GM12878 (cell line): ENCODE results near the gene ULK4. TPM values are rescaled to one million over a fixed set of nuclear protein-coding genes. Genes with fewer than 3 reads are reported as not detected.

Source experiments
- ATAC-seq: fragments of 200-7000 bp; cut with Tn5 transposase; 3 replicates; pipeline ENCODE4 v1.9.1; 2020; ENCODE audit warnings: mild to moderate bottlenecking, moderate library complexity
- BruUV-seq: library from RNA; stranded (reverse); fragments of 400-500 nt; replicated peaks from 2 replicates; lab custom pipeline; 2021; lab: Mats Ljungman, UMichigan
- CTCF ChIA-PET: fragments of 300-600 bp; sonication (Branson Sonifier 250); formaldehyde crosslinking; extraction: SDS; loops from one replicate; lab custom pipeline; 2021; ENCODE audit warnings: inconsistent platforms; lab: Yijun Ruan, JAX
- POLR2A ChIA-PET: fragments of 350-600 bp; formaldehyde crosslinking; extraction: SDS; loops from one replicate; lab custom pipeline; 2021; ENCODE audit warnings: inconsistent platforms; lab: Charles Lee
- RAD21 ChIA-PET: fragments of 300-600 bp; sonication (Branson Sonifier 250); formaldehyde crosslinking; loops from one replicate; lab custom pipeline; 2023; ENCODE audit warnings: antibody characterized with exemption; ENCODE audit not compliant: unreplicated experiment; lab: Charles Lee
- SMC1A ChIA-PET: fragments of 300-600 bp; sonication (Branson Sonifier 250); formaldehyde crosslinking; loops from one replicate; lab custom pipeline; 2023; ENCODE audit not compliant: unreplicated experiment, uncharacterized antibody; lab: Charles Lee
- DNase-seq: peaks from one replicate; pipeline ENCODE4 v3.0.0-alpha.2; 2011; ENCODE audit warnings: low read depth, low spot score
- FAIRE-seq: peaks from 3 replicates; lab custom pipeline; 2011; peaks lifted over from hg19 to GRCh38; lab: Jason Lieb, UNC
- H2AFZ ChIP-seq: 2 replicates; pipeline ENCODE4 v1.6.0; 2011; ENCODE audit warnings: low read depth, low read length, control low read depth; ENCODE audit not compliant: control insufficient read depth
- H3K27ac ChIP-seq: 2 replicates; pipeline ENCODE4 v1.5.1; 2011; ENCODE audit warnings: control low read depth; ENCODE audit not compliant: control insufficient read depth, insufficient read depth
- H3K27me3 ChIP-seq, 2 experiments: replicated peaks in 1 of 2; 2 replicates each; pipeline versions ENCODE4 v1.6.0 to v1.6.1; 2011; ENCODE audit warnings: low read length in 1 of 2; ENCODE audit not compliant: control insufficient read depth in 2 of 2, insufficient read depth in 2 of 2
- H3K36me3 ChIP-seq, 2 experiments: 2 replicates each; pipeline ENCODE4 v1.5.1; 2011; ENCODE audit warnings: low read length in 1 of 2; ENCODE audit not compliant: control insufficient read depth in 2 of 2, insufficient read depth in 2 of 2
- H3K4me1 ChIP-seq: 2 replicates; pipeline ENCODE4 v1.6.1; 2011; ENCODE audit warnings: mild to moderate bottlenecking, low read length, moderate library complexity, mixed read lengths; ENCODE audit not compliant: control insufficient read depth, insufficient read depth
- H3K4me2 ChIP-seq: 2 replicates; pipeline ENCODE4 v1.6.0; 2011; ENCODE audit warnings: control low read depth; ENCODE audit not compliant: control insufficient read depth, insufficient read depth
- H3K4me3 ChIP-seq: fragments of 200-600 bp; sonication (generic); 2 replicates; pipeline ENCODE4 v1.5.1; 2016
- H3K79me2 ChIP-seq: 2 replicates; pipeline ENCODE4 v1.6.0; 2011; ENCODE audit warnings: low read length; ENCODE audit not compliant: control insufficient read depth, insufficient read depth
- H3K9ac ChIP-seq: 2 replicates; pipeline ENCODE4 v1.8.0; 2011; ENCODE audit warnings: low read length, control low read depth, mixed read lengths; ENCODE audit not compliant: control insufficient read depth, insufficient read depth
- H3K9me3 ChIP-seq: replicated peaks from 3 replicates; pipeline ENCODE4 v1.5.1; 2011; ENCODE audit warnings: mild to moderate bottlenecking, low read length; ENCODE audit not compliant: control insufficient read depth, insufficient read depth
- H4K20me1 ChIP-seq: 2 replicates; pipeline ENCODE4 v1.6.0; 2011; ENCODE audit not compliant: control insufficient read depth, insufficient read depth
- ELK1 ChIP-seq: IDR thresholded peaks from 2 replicates; pipeline ENCODE4 v1.6.1; 2012; ENCODE audit warnings: low read depth, low read length, improper control_type of control experiment
- ETV6 ChIP-seq, 2 experiments: fragments of 450-650 bp in 1 of 2; IDR thresholded peaks in 1 of 2; conservative IDR thresholded peaks in 1 of 2; 2 replicates each; pipeline ENCODE4 v1.6.1; 2014; ENCODE audit warnings: antibody characterized with exemption in 1 of 2, borderline replicate concordance in 1 of 2, low read depth in 1 of 2, mild to moderate bottlenecking in 1 of 2, moderate library complexity in 1 of 2
- GATAD2B ChIP-seq: fragments of 450-650 bp; conservative IDR thresholded peaks from 2 replicates; pipeline ENCODE4 v1.6.1; 2017; ENCODE audit warnings: low read depth, mild to moderate bottlenecking, moderate library complexity
- IKZF2 ChIP-seq, 2 experiments: fragments of 450-650 bp; IDR thresholded peaks; 2 replicates each; pipeline ENCODE4 v1.6.1; 2017; ENCODE audit warnings: mild to moderate bottlenecking in 2 of 2, moderate library complexity in 2 of 2
- KLF5 ChIP-seq: fragments of 450-650 bp; IDR thresholded peaks from 2 replicates; pipeline ENCODE4 v1.6.1; 2014; ENCODE audit warnings: mild to moderate bottlenecking; ENCODE audit not compliant: partially characterized antibody
- MEF2A ChIP-seq: IDR thresholded peaks from 2 replicates; pipeline ENCODE4 v1.6.1; 2011; ENCODE audit warnings: low read depth, mild to moderate bottlenecking, low read length, moderate library complexity; ENCODE audit not compliant: insufficient read depth
- NFIC ChIP-seq: IDR thresholded peaks from 2 replicates; pipeline ENCODE4 v1.6.1; 2012; ENCODE audit warnings: low read depth, mild to moderate bottlenecking, inconsistent platforms, low read length, moderate library complexity
- NR2C2 ChIP-seq: IDR thresholded peaks from 2 replicates; pipeline ENCODE4 v1.6.1; 2011; ENCODE audit warnings: borderline replicate concordance, low read depth; ENCODE audit not compliant: control insufficient read depth, insufficient read length
- PAX5 ChIP-seq: IDR thresholded peaks from 2 replicates; pipeline ENCODE4 v1.6.1; 2011; ENCODE audit warnings: low read depth, low read length, borderline replicate concordance
- RBBP5 ChIP-seq: fragments of 200-600 bp; sonication (generic); conservative IDR thresholded peaks from 2 replicates; pipeline ENCODE4 v1.6.1; 2016
- WRNIP1 ChIP-seq: IDR thresholded peaks from 2 replicates; pipeline ENCODE4 v1.6.1; 2011; ENCODE audit warnings: low read depth, low read length, improper control_type of control experiment, borderline replicate concordance
- ZBTB33 ChIP-seq: fragments of 450-650 bp; IDR thresholded peaks from 2 replicates; pipeline ENCODE4 v1.6.1; 2017; ENCODE audit warnings: mild to moderate bottlenecking
- ZNF384 ChIP-seq: IDR thresholded peaks from 2 replicates; pipeline ENCODE4 v1.6.1; 2012; ENCODE audit warnings: low read depth, mild to moderate bottlenecking, low read length, improper control_type of control experiment, borderline replicate concordance
- ZSCAN29 ChIP-seq: fragments of 450-650 bp; IDR thresholded peaks from 2 replicates; pipeline ENCODE4 v1.6.1; 2017; ENCODE audit warnings: mild to moderate bottlenecking, moderate library complexity
- WGBS: methylation state at CpG from one replicate; pipeline ENCODE4 v1.1.6; 2016; ENCODE audit warnings: low lambda C conversion rate; ENCODE audit not compliant: insufficient replicate concordance, insufficient coverage; ENCODE audit errors: missing lambda C conversion rate; 5-methylcytosine and 5-hydroxymethylcytosine counted together
- in situ Hi-C: fragments of 300-500 bp; cut with MboI; formaldehyde crosslinking; loops from 9 replicates; pipeline ENCODE4 v1.14.3; 2018; ENCODE audit warnings: mixed read lengths
- intact Hi-C: fragments of 100-400 bp; cut with micrococcal nuclease; formaldehyde crosslinking; loops from one replicate; pipeline ENCODE4 v1.14.2; 2022; ENCODE audit not compliant: unreplicated experiment
- polyA plus RNA-seq, 11 experiments: library from polyadenylated mRNA; depleted of rRNA in 4 of 11; unstranded in 6 of 11; stranded (reverse) in 5 of 11; fragments of >200 nt; fragmentation: Nextera tagmentation in 4 of 11; fragmentation: Illumina TruSeq in 1 of 11; extraction: Ambion mirVana in 4 of 11; extraction: Trizol in 1 of 11; gene quantifications; 1 replicate in 1 of 11; 2 replicates in 10 of 11; pipeline versions ENCODE4 v1.2.1 to v1.2.3, GENCODE V29; 2011 to 2016; ENCODE audit warnings: inconsistent platforms in 2 of 11, missing spikeins in 2 of 11, low read depth in 1 of 11
- total RNA-seq, 4 experiments: library from RNA; depleted of rRNA in 3 of 4; stranded (reverse); fragments of >200 nt in 3 of 4; fragmentation: Illumina TruSeq in 1 of 4; extraction: Trizol in 1 of 4; gene quantifications; 2 replicates each; pipeline versions ENCODE4 v1.2.1 to v1.2.3, GENCODE V29; 2013 to 2021

Gene ULK4
- total and polyA plus RNA-seq, 10 of the 15 experiments (the other 5 are each of a cell fraction or from before 2014, with no cell fraction given), result 3.5 to 7.6 (median 6.3) TPM

GRCh38 chr3:41460736-41461135 is 501.2 kb downstream of the ULK4 start:
- intact Hi-C loops (no loop called here), in situ Hi-C loops (no loop called here)
- POLR2A ChIA-PET, result no interaction called here
- H3K9ac ChIP-seq, result no peak overlapping the region
- no peaks in the 10 kb centered on the region for H3K9me3 ChIP-seq
- no peak overlapping the region for H3K27ac ChIP-seq
- no peaks in the 10 kb centered on the region for H3K79me2 ChIP-seq
- SMC1A ChIA-PET, result no interaction called here
- no peaks in the 10 kb centered on the region; a peak in 1 of 4 replicates for H3K27me3 ChIP-seq
- no peaks in the 10 kb centered on the region for H4K20me1 ChIP-seq
- no peaks in the 10 kb centered on the region for H3K36me3 ChIP-seq
- no peak overlapping the region for H2AFZ ChIP-seq
- H3K4me2 ChIP-seq, result no peak overlapping the region
- no peak overlapping the region for H3K4me3 ChIP-seq
- no peak for ATAC-seq
- RAD21 ChIA-PET, result no interaction called here
- FAIRE-seq, result no peak
- 34% methylated on average over 4 of the region's 4 CpGs for WGBS
- TF ChIP-seq ZSCAN29 (no peak), IKZF2 (IDR thresholded peaks at IDR 0.05) (no peak), MEF2A (no peak), WRNIP1 (no peak), NFIC (no peak), ETV6 (conservative IDR thresholded peaks at IDR 0.05 in 1 of 2, IDR thresholded peaks at IDR 0.05 in 1 of 2; ENCODE audit: borderline replicate concordance in 1 of 2, low read depth in 1 of 2) (no peak), GATAD2B (no peak), PAX5 (no peak), NR2C2 (no peak), ZNF384 (no peak), RBBP5 (no peak), ZBTB33 (no peak), KLF5 (no peak), ELK1 (no peak)
- CTCF ChIA-PET, result no interaction called here
- no peak for DNase-seq
- H3K4me1 ChIP-seq, result no peaks in the 10 kb centered on the region
- no TSS peak for BruUV-seq
